ENCODE data around the gene TMCO4. TPM values are rescaled to one million over a fixed set of nuclear protein-coding genes. Genes with fewer than 3 reads are reported as not detected.
A peak's percentile ranks its signal among the peaks of the same experiment; 100 is the strongest.

TMCO4 gene
- total RNA-seq, 4 donors from 2014 or later = 16.1 to 36.2 (median 26.9) TPM

- no peak for DNase-seq
- TF ChIP-seq EP300 (IDR thresholded peaks at IDR 0.05; ENCODE audit: low read depth) = no peak
- TF ChIP-seq POLR2AphosphoS5 (IDR thresholded peaks at IDR 0.05) = peak in 1 of 3 donors; percentile 12
- 17 to 75% methylated on average over 1 to 6 of the region's 6 CpGs for whole genome bisulfite sequencing, 2 donors (ENCODE audit: low coverage in 1 of 2)
These were observed 5.1 kb upstream of the TMCO4 start for GRCh38 chr1:19804831-19805251.

GRCh38 chr1:19802269-19802668, 2.6 kb upstream of the TMCO4 start:
- intact Hi-C loops (cut with DNase I; ENCODE audit: low total_unique reads) (no loop called here), in situ Hi-C loops (cut with MboI; ENCODE audit: low pct_ligation_motif_present in 1 of 4, low pct_unique_long_range_greater_than_20kb in 1 of 4, low sequenced_read_pairs in 3 of 4) (no loop called here)
- no peaks in the 10 kb centered on the region for H3K9me3 ChIP-seq
- no peak overlapping the region for H3K27ac ChIP-seq
- no peak overlapping the region for H3K4me3 ChIP-seq
- no peaks in the 10 kb centered on the region for H3K27me3 ChIP-seq
- TF ChIP-seq POLR2AphosphoS5 (IDR thresholded peaks at IDR 0.05) (no peak), EP300 (IDR thresholded peaks at IDR 0.05; ENCODE audit: low read depth) (no peak)
- peaks cover 4 to 24% (median 15%) of the 10 kb centered on the region in 4 donors for H3K4me1 ChIP-seq
- DNase-seq = no peak
- no peaks in the 10 kb centered on the region for H3K36me3 ChIP-seq
- WGBS, 2 donors (ENCODE audit: low coverage in 1 of 2) = 78% methylated on average over 7 of the region's 7 CpGs; no CpG with 5 or more reads in 1 of the 2 donors

More at GRCh38 chr1:19804831-19805251, 5.1 kb upstream of the TMCO4 start:
- Histone ChIP-seq H3K36me3 (no peaks in the 10 kb centered on the region), H3K9me3 (no peaks in the 10 kb centered on the region), H3K4me3 (no peak overlapping the region), H3K27me3 (no peaks in the 10 kb centered on the region), H3K27ac (peak overlapping the region in 1 of 4 donors; percentile 34), H3K4me1 (peaks cover 0 to 11% (median 2%) of the 10 kb centered on the region in 4 donors)
- intact Hi-C loops (cut with DNase I; ENCODE audit: low total_unique reads) (no loop called here), in situ Hi-C loops (cut with MboI; ENCODE audit: low pct_ligation_motif_present in 1 of 4, low pct_unique_long_range_greater_than_20kb in 1 of 4, low sequenced_read_pairs in 3 of 4) (no loop called here)

- Histone ChIP-seq H3K27me3 (no peaks in the 10 kb centered on the region), H3K4me1 (peaks cover 4 to 24% (median 15%) of the 10 kb centered on the region in 4 donors), H3K4me3 (peak overlapping the region; percentile 58 to 67 (median 63)), H3K27ac (peak overlapping the region; percentile 91 to 97 (median 93)), H3K36me3 (no peaks in the 10 kb centered on the region), H3K9me3 (no peaks in the 10 kb centered on the region)
- in situ Hi-C loops (cut with MboI; ENCODE audit: low pct_ligation_motif_present in 1 of 4, low pct_unique_long_range_greater_than_20kb in 1 of 4, low sequenced_read_pairs in 3 of 4) (no loop called here), intact Hi-C loops (cut with DNase I; ENCODE audit: low total_unique reads) (no loop called here)
- 19 to 39% methylated on average over 4 to 32 of the region's 33 CpGs for WGBS, 2 donors (ENCODE audit: low coverage in 1 of 2)
- peak; percentile 65 for DNase-seq
- TF ChIP-seq EP300 (IDR thresholded peaks at IDR 0.05; ENCODE audit: low read depth) (no peak), POLR2A (IDR thresholded peaks at IDR 0.05) (no peak), POLR2AphosphoS5 (IDR thresholded peaks at IDR 0.05) (no peak), CTCF (IDR thresholded peaks at IDR 0.05) (no peak)
These were observed 524 bp upstream of the TMCO4 start for GRCh38 chr1:19800076-19800804.

GRCh38 chr1:19798486-19799229, 1.1 kb downstream of the TMCO4 start:
- Histone ChIP-seq H3K4me1 (peaks cover 4 to 24% (median 15%) of the 10 kb centered on the region in 4 donors), H3K4me3 (peak overlapping the region in 3 of 4 donors; percentile 62 to 67 (median 64)), H3K9me3 (no peaks in the 10 kb centered on the region), H3K36me3 (no peaks in the 10 kb centered on the region), H3K27me3 (no peaks in the 10 kb centered on the region), H3K27ac (peak overlapping the region; percentile 91 to 97 (median 93))
- TF ChIP-seq POLR2AphosphoS5 (IDR thresholded peaks at IDR 0.05) (no peak), CTCF (IDR thresholded peaks at IDR 0.05) (no peak), POLR2A (IDR thresholded peaks at IDR 0.05) (no peak), EP300 (IDR thresholded peaks at IDR 0.05; ENCODE audit: low read depth) (no peak)
- DNase-seq = no peak
- in situ Hi-C loops (cut with MboI; ENCODE audit: low pct_ligation_motif_present in 1 of 4, low pct_unique_long_range_greater_than_20kb in 1 of 4, low sequenced_read_pairs in 3 of 4) = no loop called here
- WGBS, 2 donors (ENCODE audit: low coverage in 1 of 2) = 60 to 72% methylated on average over 2 to 6 of the region's 6 CpGs
- intact Hi-C loops (cut with DNase I; ENCODE audit: low total_unique reads) = no loop called here

- no peak for DNase-seq
- Histone ChIP-seq H3K4me3 (no peak overlapping the region), H3K4me1 (peaks cover 4 to 24% (median 15%) of the 10 kb centered on the region in 4 donors), H3K27ac (peak overlapping the region in 2 of 4 donors; percentile 91 to 93), H3K36me3 (peaks cover 0 to 5% (median 0%) of the 10 kb centered on the region in 4 donors), H3K9me3 (no peaks in the 10 kb centered on the region), H3K27me3 (no peaks in the 10 kb centered on the region)
- TF ChIP-seq POLR2A (IDR thresholded peaks at IDR 0.05) = no peak
- no peak for TF ChIP-seq EP300 (IDR thresholded peaks at IDR 0.05; ENCODE audit: low read depth)
- TF ChIP-seq CTCF (IDR thresholded peaks at IDR 0.05) = no peak
- no peak for TF ChIP-seq POLR2AphosphoS5 (IDR thresholded peaks at IDR 0.05)
- intact Hi-C loops (cut with DNase I; ENCODE audit: low total_unique reads) = no loop called here
- 78% methylated on average over 5 of the region's 5 CpGs; no CpG with 5 or more reads in 1 of the 2 donors for WGBS, 2 donors (ENCODE audit: low coverage in 1 of 2)
- in situ Hi-C loops (cut with MboI; ENCODE audit: low pct_ligation_motif_present in 1 of 4, low pct_unique_long_range_greater_than_20kb in 1 of 4, low sequenced_read_pairs in 3 of 4) = no loop called here
These were observed 1.9 kb downstream of the TMCO4 start for GRCh38 chr1:19797827-19798226.

Data from transverse colon (tissue), 4 donors.